Muscle of back (tissue), 13 donors: ENCODE data around the gene NPHP4. TPM values are rescaled to one million over a fixed set of nuclear protein-coding genes. Genes with fewer than 3 reads are reported as not detected.

Experiments
- DNase-seq, 3 donors: peaks; one replicate each; pipeline versions ENCODE4 v3.0.0 to v3.0.0-alpha.2; 2013
- long read RNA-seq, 9 donors: transcript quantifications; one replicate each; lab custom pipeline, GENCODE V29; 2026
- polyA plus RNA-seq, 10 donors: library from polyadenylated mRNA; unstranded; fragments of 120-200 nt; gene quantifications; one replicate each; pipeline ENCODE4 v1.2.1, GENCODE V29; 2013; ENCODE audit not compliant: insufficient read length in 10 of 10

Gene NPHP4
- 1 to 10 TPM; 2.9 to 6.4 (median 3.6) TPM for polyA plus RNA-seq
- long read RNA-seq, donor 1, result 0 reads
- long read RNA-seq, donor 2, result 0 reads
- long read RNA-seq, donor 3, result 0 reads
- long read RNA-seq, donor 4, result 0 reads
- long read RNA-seq, donor 5, result 0 reads
- long read RNA-seq, donor 6, result 0 reads
- long read RNA-seq, donor 7, result 0 reads
- long read RNA-seq, donor 8, result 0 reads
- long read RNA-seq, donor 9, result 0 reads

GRCh38 chr1:5992026-5992813, at the start of gene NPHP4:
TSS of gene NPHP4 (minus strand) at chr1:5992425. CDS start at chr1:5986289, 6,136 bp downstream.
- DNase-seq, result peak; percentile 100

- no peak for DNase-seq
Observed at GRCh38 chr1:6041432-6042062, 49.3 kb upstream of the NPHP4 start.

GRCh38 chr1:6040861-6041415, 48.7 kb upstream of the NPHP4 start:
- DNase-seq, result no peak

- no peak for DNase-seq
Observed at GRCh38 chr1:6040444-6040843, 48.2 kb upstream of the NPHP4 start.

- no peak for DNase-seq
Observed at GRCh38 chr1:6039031-6039430, 46.8 kb upstream of the NPHP4 start.

GRCh38 chr1:6038603-6039002, 46.4 kb upstream of the NPHP4 start:
- DNase-seq, result no peak

GRCh38 chr1:6037338-6037762, 45.1 kb upstream of the NPHP4 start:
- peak in 1 of 3 donors; percentile 64 for DNase-seq

GRCh38 chr1:6035719-6036118, 43.5 kb upstream of the NPHP4 start:
- no peak for DNase-seq

- no peak for DNase-seq
Observed at GRCh38 chr1:6035303-6035702, 43.1 kb upstream of the NPHP4 start.

GRCh38 chr1:6034750-6035096, 42.5 kb upstream of the NPHP4 start:
- DNase-seq, result no peak

GRCh38 chr1:6033986-6034749, 41.9 kb upstream of the NPHP4 start:
- peak in 1 of 3 donors; percentile 13 for DNase-seq

GRCh38 chr1:6033124-6033523, 40.9 kb upstream of the NPHP4 start:
- no peak for DNase-seq

GRCh38 chr1:6030547-6031261, 38.5 kb upstream of the NPHP4 start:
- no peak for DNase-seq

GRCh38 chr1:6030132-6030531, 37.9 kb upstream of the NPHP4 start:
- DNase-seq, result no peak

GRCh38 chr1:6029351-6029750, 37.1 kb upstream of the NPHP4 start:
- DNase-seq, result no peak

GRCh38 chr1:6028042-6028850, 36.0 kb upstream of the NPHP4 start:
- peak in 1 of 3 donors; percentile 32 for DNase-seq

- no peak for DNase-seq
Observed at GRCh38 chr1:6027591-6027990, 35.4 kb upstream of the NPHP4 start.

- DNase-seq, result peak; percentile 34 to 64 (median 40)
Observed at GRCh38 chr1:6026095-6026809, 34.0 kb upstream of the NPHP4 start.

- no peak for DNase-seq
Observed at GRCh38 chr1:6025269-6026094, 33.3 kb upstream of the NPHP4 start.
